WERI-Rb-1 (cell line): ENCODE measurements around the gene HIVEP3.

Experiments
- DNase-seq: peaks from one replicate; pipeline ENCODE4 v3.0.0-alpha.2; 2020
- H3K27ac ChIP-seq: fragments of 250-450 bp; sonication (Bioruptor Pico); 2 replicates; pipeline ENCODE4 v1.5.1; 2020; ENCODE audit warnings: mild to moderate bottlenecking, moderate library complexity
- H3K27me3 ChIP-seq: fragments of 250-450 bp; sonication (Bioruptor Pico); 2 replicates; pipeline ENCODE4 v1.5.1; 2021; ENCODE audit warnings: mild to moderate bottlenecking, low read depth, moderate library complexity; ENCODE audit not compliant: insufficient read depth, severe bottlenecking
- H3K36me3 ChIP-seq: fragments of 250-450 bp; sonication (Bioruptor Pico); 2 replicates; pipeline ENCODE4 v1.5.1; 2020; ENCODE audit warnings: mild to moderate bottlenecking, moderate library complexity
- H3K4me3 ChIP-seq: 2 replicates; pipeline ENCODE4 v1.5.1; 2011; ENCODE audit warnings: low read depth, mild to moderate bottlenecking, control low read depth, low read length
- H3K9me3 ChIP-seq: fragments of 250-450 bp; sonication (Bioruptor Pico); 2 replicates; pipeline ENCODE4 v1.5.1; 2021; ENCODE audit warnings: mild to moderate bottlenecking, moderate library complexity; ENCODE audit not compliant: severe bottlenecking
- CTCF ChIP-seq: IDR thresholded peaks from 2 replicates; pipeline ENCODE4 v1.5.1; 2011; ENCODE audit warnings: low read depth, mild to moderate bottlenecking, control low read depth, inconsistent platforms, low read length

The HIVEP3 gene

GRCh38 chr1:41860771-41861170, 58.0 kb downstream of the HIVEP3 start:
- DNase-seq: no peak
- no peak overlapping the region for H3K4me3 ChIP-seq
- no peak for TF ChIP-seq CTCF
- no peaks in the 10 kb centered on the region for H3K36me3 ChIP-seq
- H3K27me3 ChIP-seq: no peaks in the 10 kb centered on the region
- H3K27ac ChIP-seq: no peak overlapping the region
- H3K9me3 ChIP-seq: no peaks in the 10 kb centered on the region

GRCh38 chr1:41860214-41860613, 58.5 kb downstream of the HIVEP3 start:
- no peak for TF ChIP-seq CTCF
- Histone ChIP-seq H3K27ac (no peak overlapping the region), H3K9me3 (no peaks in the 10 kb centered on the region), H3K36me3 (no peaks in the 10 kb centered on the region), H3K27me3 (no peaks in the 10 kb centered on the region), H3K4me3 (no peak overlapping the region)
- DNase-seq: no peak

DNA sequence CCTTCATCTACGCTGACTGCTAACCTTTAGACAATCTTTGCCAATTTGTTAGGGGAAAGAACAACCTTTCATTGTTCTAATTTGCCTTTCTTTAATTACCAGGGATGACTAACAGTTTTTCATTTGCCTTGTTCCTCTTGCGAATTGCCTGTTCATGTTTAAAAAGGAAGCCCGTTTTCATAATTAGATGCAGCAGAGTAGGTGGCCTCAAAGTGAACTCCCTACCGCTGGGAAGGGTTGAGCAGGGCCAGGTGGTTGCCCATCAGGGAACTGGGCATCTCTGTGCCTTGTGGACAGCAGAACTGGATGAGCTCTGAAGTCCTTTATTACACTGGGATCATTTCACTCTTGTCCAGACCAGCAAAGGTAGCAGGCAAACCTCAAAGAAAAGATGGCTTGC, 59.0 kb downstream of the HIVEP3 start:
- H3K4me3 ChIP-seq: no peak overlapping the region
- no peaks in the 10 kb centered on the region for H3K36me3 ChIP-seq
- no peaks in the 10 kb centered on the region for H3K27me3 ChIP-seq
- H3K9me3 ChIP-seq: no peaks in the 10 kb centered on the region
- DNase-seq: no peak
- no peak overlapping the region for H3K27ac ChIP-seq
- TF ChIP-seq CTCF: no peak

GRCh38 chr1:41856944-41857285, 61.8 kb downstream of the HIVEP3 start:
- Histone ChIP-seq H3K4me3 (no peak overlapping the region), H3K27ac (no peak overlapping the region), H3K9me3 (no peaks in the 10 kb centered on the region), H3K36me3 (no peaks in the 10 kb centered on the region), H3K27me3 (no peaks in the 10 kb centered on the region)
- DNase-seq: no peak
- TF ChIP-seq CTCF: no peak

DNA sequence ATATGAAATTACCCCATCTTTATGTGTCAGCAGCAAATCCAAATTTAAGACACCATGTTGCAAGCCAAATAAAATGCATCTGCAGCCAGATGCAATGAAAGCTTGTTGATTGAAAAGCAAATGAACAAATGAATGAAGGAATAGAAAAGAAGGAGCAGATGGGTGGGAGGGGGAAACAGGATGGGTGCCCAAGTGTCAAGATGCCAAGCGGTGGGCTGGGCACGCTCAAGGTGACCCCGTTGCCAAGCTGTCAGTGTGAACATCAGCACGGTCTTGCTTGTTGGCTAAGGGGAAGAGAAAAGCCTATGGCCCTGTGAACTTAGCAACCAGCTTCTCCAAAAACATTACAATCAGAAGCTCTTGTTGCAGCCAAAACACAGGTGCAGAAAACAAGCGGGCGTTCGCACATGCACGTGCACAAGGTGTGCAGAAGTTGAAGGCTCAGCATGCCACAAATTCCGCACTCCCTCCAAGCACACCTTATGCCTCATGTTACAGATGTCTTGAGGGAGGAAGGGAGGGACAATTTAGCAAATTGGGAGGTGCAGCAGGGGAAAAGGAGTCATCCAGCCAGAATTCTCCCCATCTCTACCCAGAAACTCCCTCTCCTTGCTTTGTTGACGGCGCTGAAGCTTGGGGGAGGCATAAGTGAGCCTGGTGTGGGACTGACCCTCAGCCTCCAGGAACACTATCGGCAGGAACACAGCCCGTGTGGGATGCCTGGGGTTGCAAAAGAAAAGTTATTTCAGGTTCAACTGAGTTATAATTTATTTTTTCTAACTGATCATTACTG, 62.4 kb downstream of the HIVEP3 start:
- Histone ChIP-seq H3K27me3 (no peaks in the 10 kb centered on the region), H3K4me3 (no peak overlapping the region), H3K9me3 (no peaks in the 10 kb centered on the region), H3K27ac (no peak overlapping the region), H3K36me3 (no peaks in the 10 kb centered on the region)
- TF ChIP-seq CTCF: no peak
- no peak for DNase-seq

DNA sequence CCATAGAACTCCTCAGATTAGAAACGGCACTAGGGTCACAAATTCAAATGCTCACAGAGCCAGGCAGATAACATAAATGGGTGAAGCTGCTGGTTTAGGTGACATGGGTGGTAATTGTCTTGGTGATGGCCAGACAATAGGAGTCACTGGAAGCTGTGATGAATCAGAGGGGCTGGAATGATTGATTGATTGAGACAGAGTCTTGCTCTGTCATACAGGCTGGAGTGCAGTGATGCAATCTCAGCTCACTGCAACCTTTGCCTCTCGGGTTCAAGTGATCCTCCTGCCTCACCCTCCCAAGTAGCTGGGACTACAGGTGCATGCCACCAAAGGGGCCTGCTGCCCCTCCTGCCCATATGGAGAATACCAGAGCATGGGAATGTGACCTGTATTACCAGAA, 63.0 kb downstream of the HIVEP3 start:
- no peak for TF ChIP-seq CTCF
- no peaks in the 10 kb centered on the region for H3K27me3 ChIP-seq
- no peak for DNase-seq
- H3K9me3 ChIP-seq: no peaks in the 10 kb centered on the region
- no peak overlapping the region for H3K27ac ChIP-seq
- H3K4me3 ChIP-seq: no peak overlapping the region
- no peaks in the 10 kb centered on the region for H3K36me3 ChIP-seq
